Measurements from ENCODE around the gene DCLRE1C. TPM values are rescaled to one million over a fixed set of nuclear protein-coding genes. Genes with fewer than 3 reads are reported as not detected.

Gene DCLRE1C
- polyA plus RNA-seq, 4 donors: 12.8 to 20.5 (median 16.7) TPM

Other genes with a start within 250 kb of the DCLRE1C start
- 100 to 1,000 TPM in 1 of 4 donors, 10 to 100 TPM in 3; 78.9 to 113 (median 87.7) TPM for gene FAM107B, start 179.2 kb downstream of the DCLRE1C start, polyA plus RNA-seq (ENCODE audit: insufficient read length in 4 of 4)
- gene CDNF, start 116.1 kb downstream of the DCLRE1C start, polyA plus RNA-seq (ENCODE audit: insufficient read length in 4 of 4): 1 to 10 TPM; 2.1 to 4.1 (median 3.2) TPM
- 10 to 100 TPM; 17.1 to 25.8 (median 20.6) TPM for gene HSPA14, start 115.8 kb downstream of the DCLRE1C start, polyA plus RNA-seq (ENCODE audit: insufficient read length in 4 of 4)
- 10 to 100 TPM; 13.7 to 17.6 (median 16.7) TPM for gene MSANTD7, start 115.8 kb downstream of the DCLRE1C start, polyA plus RNA-seq (ENCODE audit: insufficient read length in 4 of 4)
- gene SUV39H2, start 75.2 kb downstream of the DCLRE1C start, polyA plus RNA-seq (ENCODE audit: insufficient read length in 4 of 4): 10 to 100 TPM; 17.3 to 21.3 (median 18.5) TPM
- 1 to 10 TPM in 3 of 4 donors, under 1 TPM in 1; 0.86 to 1.6 (median 1.4) TPM for gene MEIG1, start 5.3 kb upstream of the DCLRE1C start, polyA plus RNA-seq (ENCODE audit: insufficient read length in 4 of 4)
- gene OLAH, start 89.8 kb upstream of the DCLRE1C start, polyA plus RNA-seq (ENCODE audit: insufficient read length in 4 of 4): 1 to 10 TPM in 1 of 4 donors, under 1 TPM in 3; 0.55 to 1.0 (median 0.71) TPM
- 1 to 10 TPM; 5.5 to 8.0 (median 6.8) TPM for gene ACBD7, start 134.7 kb upstream of the DCLRE1C start, polyA plus RNA-seq (ENCODE audit: insufficient read length in 4 of 4)
- gene RPP38, start 143.3 kb upstream of the DCLRE1C start, polyA plus RNA-seq (ENCODE audit: insufficient read length in 4 of 4): 10 to 100 TPM; 26.0 to 32.2 (median 28.8) TPM
- gene NMT2, start 214.6 kb upstream of the DCLRE1C start, polyA plus RNA-seq (ENCODE audit: insufficient read length in 4 of 4): 10 to 100 TPM; 29.2 to 41.0 (median 33.1) TPM